ENCODE results near the gene SCAPER. TPM values are rescaled to one million over a fixed set of nuclear protein-coding genes. Genes with fewer than 3 reads are reported as not detected.

The SCAPER gene
- total and polyA plus RNA-seq, 2 of the 4 experiments (the other 2 are of a cell fraction), result 2.9 to 9.7 TPM

DNA sequence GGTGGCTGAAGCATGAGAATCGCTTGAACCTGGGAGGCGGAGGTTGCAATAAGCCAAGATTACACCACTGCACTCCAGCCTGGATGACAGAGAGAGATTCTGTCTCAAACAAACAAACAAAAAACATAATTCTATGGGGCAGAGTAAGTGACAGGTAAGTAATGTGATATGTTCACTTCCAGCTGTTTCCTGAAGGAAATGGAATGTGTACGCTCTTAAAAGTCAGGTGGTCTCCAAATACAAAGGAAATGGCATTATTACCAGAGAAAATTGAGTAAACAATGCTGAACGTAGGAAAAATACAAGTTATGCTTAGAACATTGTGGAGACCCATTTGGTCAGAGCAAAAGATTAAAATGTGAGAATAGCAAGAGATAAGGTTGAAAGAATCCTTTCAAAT lies 278.5 kb downstream of the SCAPER start:
- Histone ChIP-seq H3K27me3 (ENCODE audit: control insufficient read depth, insufficient read depth, low read length) (no peaks in the 10 kb centered on the region), H3K9me3 (ENCODE audit: control insufficient read depth, insufficient read depth, low read length) (no peaks in the 10 kb centered on the region), H3K9me1 (ENCODE audit: insufficient read depth, low read length) (no peaks in the 10 kb centered on the region; the same call in 1 of the 2 replicates), H4K5ac (ENCODE audit: low read depth, low read length) (no peak overlapping the region), H4K91ac (ENCODE audit: insufficient read depth, low read depth, low read length) (no peak overlapping the region), H4K8ac (ENCODE audit: low read depth in 2 of 2, low read length in 2 of 2) (no peak overlapping the region), H2BK120ac (ENCODE audit: low read depth, low read length) (no peak overlapping the region), H3K4me3 (ENCODE audit: insufficient read depth, low read depth, low read length) (no peak overlapping the region), H2AK5ac (ENCODE audit: low read depth, low read length) (no peak overlapping the region), H2BK20ac (ENCODE audit: low read depth, low read length) (no peak overlapping the region), H2BK15ac (ENCODE audit: low read depth, low read length) (no peak overlapping the region), H2AK9ac (replicated peaks; ENCODE audit: low read depth, low read length, poor library complexity) (no peak overlapping the region), H3K4me2 (ENCODE audit: low read depth, low read length) (no peak overlapping the region), H3K27ac (ENCODE audit: insufficient read depth, low read length) (no peak overlapping the region), H3K9ac (ENCODE audit: low read depth, low read length) (no peak overlapping the region), H3K18ac (ENCODE audit: low read depth, low read length) (no peak overlapping the region), H3K79me1 (ENCODE audit: low read depth in 1 of 2, low read length in 2 of 2) (no peaks in the 10 kb centered on the region), H3K4me1 (ENCODE audit: control insufficient read depth, insufficient read depth, low read length) (no peaks in the 10 kb centered on the region), H3K14ac (replicated peaks; ENCODE audit: low read depth, low read length) (no peak overlapping the region), H3K36me3 (ENCODE audit: control insufficient read depth, insufficient read depth, low read length) (no peaks in the 10 kb centered on the region), H3K56ac (ENCODE audit: extremely low read depth, insufficient read depth, low read length) (no peak overlapping the region), H2AFZ (replicated peaks; ENCODE audit: low read length, poor library complexity) (no peak overlapping the region), H3K4ac (ENCODE audit: low read depth, low read length) (no peak overlapping the region), H2BK5ac (ENCODE audit: low read depth, low read length, poor library complexity, severe bottlenecking) (no peak overlapping the region), H3K23ac (ENCODE audit: low read depth, low read length) (no peak overlapping the region), H4K20me1 (ENCODE audit: insufficient read depth, low read length) (no peaks in the 10 kb centered on the region)
- no TSS peak for BruUV-seq (replicated peaks)
- 67% methylated on average over 1 of the region's 4 CpGs; no CpG with 5 or more reads in 1 of the 2 experiments for WGBS, 2 experiments (ENCODE audit: extremely low coverage in 2 of 2, insufficient read length in 1 of 2)
- in situ Hi-C loops (cut with MboI; ENCODE audit: low sequenced_read_pairs) (no loop called here), dilution Hi-C loops (cut with HindIII; ENCODE audit: low sequenced_read_pairs, unreplicated experiment) (no loop called here), intact Hi-C loops (cut with micrococcal nuclease) (no loop called here)
- CTCF ChIA-PET, result no interaction called here
- ATAC-seq (ENCODE audit: low read depth) (no peak), DNase-seq (no peak)
- POLR2A ChIA-PET (ENCODE audit: unreplicated experiment), result no interaction called here
- no peak for TF ChIP-seq ELK1 (IDR thresholded peaks at IDR 0.05; ENCODE audit: borderline replicate concordance, low read depth, low read length)
